BE2C (cell line): ENCODE data around the gene CD160.

Source experiments
- DNase-seq: peaks from one replicate; pipeline ENCODE4 v3.0.0-alpha.2; 2020
- H3K27me3 ChIP-seq: fragments of 250-450 bp; sonication (Bioruptor Pico); 2 replicates; pipeline ENCODE4 v1.5.1; 2020; ENCODE audit warnings: mild to moderate bottlenecking
- H3K36me3 ChIP-seq: fragments of 250-450 bp; sonication (Bioruptor Pico); 2 replicates; pipeline ENCODE4 v1.5.1; 2020; ENCODE audit warnings: mild to moderate bottlenecking
- H3K4me1 ChIP-seq: fragments of 250-450 bp; sonication (Bioruptor Pico); 2 replicates; pipeline ENCODE4 v1.5.1; 2020
- H3K4me3 ChIP-seq: 2 replicates; pipeline ENCODE4 v1.5.1; 2011; ENCODE audit warnings: low read depth, low read length
- H3K9me3 ChIP-seq: fragments of 250-450 bp; sonication (Bioruptor Pico); 2 replicates; pipeline ENCODE4 v1.5.1; 2020
- TF ChIP-seq, protein P1 (sequence below): IDR thresholded peaks from 2 replicates; pipeline ENCODE4 v1.5.1; 2012; ENCODE audit warnings: mild to moderate bottlenecking, low read depth, low read length

Gene CD160

DNA sequence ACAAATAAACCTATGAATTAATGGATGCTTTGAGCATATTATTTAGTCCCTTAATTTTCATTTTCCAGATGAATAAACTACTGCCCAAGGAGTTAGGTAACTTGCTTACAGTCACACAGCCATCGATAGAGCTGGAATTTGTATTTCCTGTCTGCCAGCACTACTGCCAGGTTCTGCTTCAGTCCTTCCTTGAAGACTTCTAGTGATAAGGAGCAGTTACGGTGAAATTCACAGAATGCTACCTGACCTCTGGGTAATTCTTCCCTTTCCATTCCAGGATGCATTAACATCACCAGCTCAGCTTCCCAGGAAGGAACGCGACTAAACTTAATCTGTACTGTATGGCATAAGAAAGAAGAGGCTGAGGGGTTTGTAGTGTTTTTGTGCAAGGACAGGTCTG is 11.2 kb downstream of the CD160 start:
- H3K4me1 ChIP-seq = no peaks in the 10 kb centered on the region
- TF ChIP-seq, protein P1, sequence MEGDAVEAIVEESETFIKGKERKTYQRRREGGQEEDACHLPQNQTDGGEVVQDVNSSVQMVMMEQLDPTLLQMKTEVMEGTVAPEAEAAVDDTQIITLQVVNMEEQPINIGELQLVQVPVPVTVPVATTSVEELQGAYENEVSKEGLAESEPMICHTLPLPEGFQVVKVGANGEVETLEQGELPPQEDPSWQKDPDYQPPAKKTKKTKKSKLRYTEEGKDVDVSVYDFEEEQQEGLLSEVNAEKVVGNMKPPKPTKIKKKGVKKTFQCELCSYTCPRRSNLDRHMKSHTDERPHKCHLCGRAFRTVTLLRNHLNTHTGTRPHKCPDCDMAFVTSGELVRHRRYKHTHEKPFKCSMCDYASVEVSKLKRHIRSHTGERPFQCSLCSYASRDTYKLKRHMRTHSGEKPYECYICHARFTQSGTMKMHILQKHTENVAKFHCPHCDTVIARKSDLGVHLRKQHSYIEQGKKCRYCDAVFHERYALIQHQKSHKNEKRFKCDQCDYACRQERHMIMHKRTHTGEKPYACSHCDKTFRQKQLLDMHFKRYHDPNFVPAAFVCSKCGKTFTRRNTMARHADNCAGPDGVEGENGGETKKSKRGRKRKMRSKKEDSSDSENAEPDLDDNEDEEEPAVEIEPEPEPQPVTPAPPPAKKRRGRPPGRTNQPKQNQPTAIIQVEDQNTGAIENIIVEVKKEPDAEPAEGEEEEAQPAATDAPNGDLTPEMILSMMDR = no peak
- H3K27me3 ChIP-seq = no peaks in the 10 kb centered on the region

DNA sequence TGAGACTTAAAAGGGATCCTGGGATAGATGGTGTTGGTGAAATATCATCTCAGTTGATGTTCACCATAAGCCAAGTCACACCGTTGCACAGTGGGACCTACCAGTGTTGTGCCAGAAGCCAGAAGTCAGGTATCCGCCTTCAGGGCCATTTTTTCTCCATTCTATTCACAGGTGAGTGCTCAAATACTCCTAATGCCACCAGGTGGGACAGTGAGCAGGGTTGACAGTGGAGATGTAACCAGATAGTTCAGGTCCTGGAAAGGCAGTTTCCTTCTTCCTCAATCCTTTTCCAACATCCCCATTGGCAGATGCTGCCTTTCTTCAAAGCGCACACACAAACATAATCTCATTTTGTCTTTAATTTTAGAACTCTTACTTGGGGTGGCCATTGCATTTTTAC is 11.6 kb downstream of the CD160 start:
- Histone ChIP-seq H3K4me3 (no peak overlapping the region), H3K9me3 (no peaks in the 10 kb centered on the region), H3K27me3 (no peaks in the 10 kb centered on the region), H3K36me3 (no peaks in the 10 kb centered on the region), H3K4me1 (no peaks in the 10 kb centered on the region)
- no peak for DNase-seq
- TF ChIP-seq, protein P1 = 0 out of 2 replicates have a peak, but pooled peaks have one; percentile 1

More for the DNA sequence above, 11.2 kb downstream of the CD160 start:
- H3K36me3 ChIP-seq = no peaks in the 10 kb centered on the region
- no peak overlapping the region for H3K4me3 ChIP-seq
- H3K9me3 ChIP-seq = no peaks in the 10 kb centered on the region
- DNase-seq = no peak

DNA sequence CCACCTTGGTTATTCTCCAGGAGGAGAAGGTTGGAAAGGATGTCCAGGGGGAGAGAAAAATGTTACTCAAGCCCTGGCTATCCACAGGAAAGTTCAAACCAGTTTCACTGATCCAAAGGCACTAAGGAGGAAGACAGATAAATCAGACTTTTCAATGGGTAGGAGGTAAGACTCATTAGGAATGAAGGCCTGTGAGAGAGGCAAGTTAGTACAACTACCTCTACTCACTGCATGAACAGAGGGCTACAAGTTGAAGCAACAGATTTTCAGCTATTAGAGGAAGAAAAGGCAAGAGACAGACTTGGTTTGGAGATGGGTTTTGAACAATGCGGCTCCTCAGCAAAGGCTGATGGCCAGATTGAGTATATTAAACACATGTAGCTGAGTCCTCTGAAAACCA is 16.9 kb downstream of the CD160 start:
- DNase-seq = no peak
- no peaks in the 10 kb centered on the region for H3K4me1 ChIP-seq
- H3K36me3 ChIP-seq = no peaks in the 10 kb centered on the region

DNA sequence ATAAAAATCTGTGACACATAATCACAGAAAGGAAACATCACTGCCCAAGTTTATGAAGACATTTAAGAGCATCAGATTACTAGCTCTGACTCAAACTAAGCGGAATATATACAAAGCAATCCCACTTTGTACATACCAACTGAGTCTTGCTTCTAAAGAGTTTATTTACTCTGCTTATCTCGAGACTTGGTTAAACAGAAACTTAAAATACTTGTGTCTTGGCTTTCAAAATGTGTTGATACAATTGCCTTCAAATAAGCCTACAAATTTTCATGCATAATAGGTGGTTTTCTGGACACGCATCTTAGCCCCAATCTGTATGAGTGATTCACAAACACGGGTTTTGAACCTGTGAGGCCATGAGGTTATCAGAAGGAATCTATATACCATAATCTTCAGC is 21.0 kb downstream of the CD160 start:
- Histone ChIP-seq H3K4me3 (no peak overlapping the region), H3K27me3 (no peaks in the 10 kb centered on the region), H3K4me1 (no peaks in the 10 kb centered on the region), H3K36me3 (peaks cover 5% of the 10 kb centered on the region), H3K9me3 (no peaks in the 10 kb centered on the region)
- TF ChIP-seq, protein P1 = no peak
- DNase-seq = no peak

More for the DNA sequence above, 16.9 kb downstream of the CD160 start:
- no peak overlapping the region for H3K4me3 ChIP-seq
- no peaks in the 10 kb centered on the region for H3K9me3 ChIP-seq
- TF ChIP-seq, protein P1 = no peak
- H3K27me3 ChIP-seq = no peaks in the 10 kb centered on the region

DNA sequence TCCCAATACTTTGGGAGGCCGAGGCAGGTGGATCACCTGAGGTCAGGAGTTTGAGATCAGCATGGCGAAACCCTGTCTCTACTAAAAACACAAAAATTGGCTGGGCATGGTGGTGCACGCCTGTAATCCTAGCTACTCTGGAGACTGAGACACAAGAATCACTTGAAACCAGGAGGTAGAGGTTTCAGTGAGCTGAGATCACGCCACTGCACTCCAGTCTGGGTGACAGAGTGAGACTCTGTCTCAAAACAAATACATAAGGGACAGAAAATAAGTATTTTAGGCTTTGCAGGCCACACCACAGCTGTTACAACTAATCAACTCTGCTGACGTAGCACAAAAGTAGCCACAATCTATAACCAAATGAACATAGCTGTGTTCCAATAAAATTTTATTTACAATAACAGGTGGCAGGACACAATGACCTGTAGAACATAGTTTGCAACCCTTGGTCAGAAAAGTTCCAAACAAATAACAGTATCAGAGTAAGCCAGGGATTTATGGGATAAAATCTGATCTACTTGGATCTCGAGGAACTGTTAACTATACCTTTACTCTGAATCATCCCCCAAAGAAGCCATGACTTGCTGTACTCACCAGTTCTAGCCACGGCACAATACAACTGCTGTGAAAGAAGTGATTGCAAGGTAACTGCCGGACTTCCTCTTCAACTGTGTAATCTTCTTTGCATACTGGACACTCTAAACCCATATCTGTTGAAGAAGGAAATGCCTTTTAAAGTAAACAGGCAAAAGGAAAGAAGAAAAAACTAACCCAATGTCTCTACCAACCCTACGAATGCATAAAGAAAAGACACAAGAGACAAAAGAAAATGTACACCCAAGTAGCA is 28.3 kb downstream of the CD160 start:
- no peak for DNase-seq
- Histone ChIP-seq H3K9me3 (no peaks in the 10 kb centered on the region), H3K4me3 (no peak overlapping the region), H3K27me3 (no peaks in the 10 kb centered on the region), H3K36me3 (peaks cover 23% of the 10 kb centered on the region), H3K4me1 (no peaks in the 10 kb centered on the region)
- TF ChIP-seq, protein P1 = no peak

DNA sequence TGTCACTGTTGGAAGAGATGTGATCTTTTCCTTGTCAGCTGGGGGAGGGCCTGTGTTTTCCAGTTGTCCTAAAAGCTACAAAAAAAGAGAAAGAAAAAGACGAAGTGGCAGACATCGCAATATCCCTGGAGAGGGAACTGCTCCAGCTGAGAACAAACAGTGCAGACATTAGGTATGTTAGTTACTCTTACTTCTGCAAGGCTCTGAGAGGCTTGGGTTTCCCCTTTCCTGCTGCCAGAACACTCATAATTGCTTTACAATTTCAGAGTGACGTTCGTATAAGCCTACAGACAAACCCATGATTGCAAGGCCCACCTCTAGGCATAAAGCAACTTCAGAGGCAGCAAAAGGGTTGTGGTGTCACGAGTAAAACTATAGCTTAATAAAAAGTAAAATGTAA is 31.1 kb downstream of the CD160 start:
- TF ChIP-seq, protein P1 = no peak
- Histone ChIP-seq H3K27me3 (no peaks in the 10 kb centered on the region), H3K9me3 (no peaks in the 10 kb centered on the region), H3K4me3 (no peak overlapping the region), H3K36me3 (peaks cover 26% of the 10 kb centered on the region), H3K4me1 (no peaks in the 10 kb centered on the region)
- no peak for DNase-seq
